Stimulated activated CD8-positive, alpha-beta memory T cell treated with anti-CD3 and anti-CD28 coated beads, Interleukin-15, amount 100 ng/mL, for 1 hour (primary cell): ENCODE results near the gene PRPF19.
A peak's percentile ranks its signal among the peaks of the same experiment; 100 is the strongest.
"Not testable (repeated sequence)": the region's sequence is repeated elsewhere in the genome, so short reads cannot be mapped to it uniquely, and the experiment has no call there.

Experiments used
- DNase-seq: peaks from one replicate; pipeline ENCODE4 v3.0.0-alpha.2; 2020; ENCODE audit warnings: low read depth

Gene PRPF19

DNA sequence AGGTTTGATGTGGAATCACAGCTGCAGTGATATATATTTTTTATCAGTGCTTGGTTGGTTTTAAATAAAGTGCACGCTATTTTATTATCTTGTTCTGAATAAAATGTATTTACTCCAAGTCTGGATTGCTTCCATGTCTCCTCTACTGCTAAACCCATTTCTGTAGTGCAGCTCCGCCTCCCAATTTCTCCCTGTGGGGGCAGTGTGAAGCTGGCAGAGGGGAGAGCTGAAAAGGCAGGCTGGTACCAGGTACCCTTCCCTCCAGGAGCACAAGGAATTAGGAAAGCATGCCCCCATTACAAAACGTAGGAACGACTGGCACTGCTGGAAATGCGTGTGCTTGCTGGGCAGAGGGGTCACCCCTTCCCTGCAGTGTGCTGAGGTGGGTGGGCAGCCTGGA, 16.9 kb upstream of the PRPF19 start:
- DNase-seq, result no peak

DNA sequence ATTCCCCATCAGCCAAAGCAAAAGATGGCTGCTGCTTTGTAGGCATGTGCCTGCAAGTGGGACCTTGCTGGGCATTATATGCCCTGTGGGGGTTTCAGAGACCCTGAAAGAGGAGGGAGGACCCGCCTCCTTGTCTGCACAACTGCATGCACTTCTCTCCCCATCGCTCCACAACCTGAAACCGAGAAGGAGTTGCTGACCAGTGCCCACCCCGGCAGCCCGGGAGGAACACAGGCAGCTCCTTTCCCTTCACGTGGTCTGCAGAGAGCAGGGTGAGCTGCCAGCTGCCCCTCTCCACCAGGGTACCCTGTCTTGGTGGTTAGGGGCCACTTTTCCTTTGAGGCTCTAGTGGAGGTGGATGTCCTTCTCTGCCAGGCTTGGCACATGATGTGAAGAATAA, 16.5 kb upstream of the PRPF19 start:
- DNase-seq, result no peak

DNA sequence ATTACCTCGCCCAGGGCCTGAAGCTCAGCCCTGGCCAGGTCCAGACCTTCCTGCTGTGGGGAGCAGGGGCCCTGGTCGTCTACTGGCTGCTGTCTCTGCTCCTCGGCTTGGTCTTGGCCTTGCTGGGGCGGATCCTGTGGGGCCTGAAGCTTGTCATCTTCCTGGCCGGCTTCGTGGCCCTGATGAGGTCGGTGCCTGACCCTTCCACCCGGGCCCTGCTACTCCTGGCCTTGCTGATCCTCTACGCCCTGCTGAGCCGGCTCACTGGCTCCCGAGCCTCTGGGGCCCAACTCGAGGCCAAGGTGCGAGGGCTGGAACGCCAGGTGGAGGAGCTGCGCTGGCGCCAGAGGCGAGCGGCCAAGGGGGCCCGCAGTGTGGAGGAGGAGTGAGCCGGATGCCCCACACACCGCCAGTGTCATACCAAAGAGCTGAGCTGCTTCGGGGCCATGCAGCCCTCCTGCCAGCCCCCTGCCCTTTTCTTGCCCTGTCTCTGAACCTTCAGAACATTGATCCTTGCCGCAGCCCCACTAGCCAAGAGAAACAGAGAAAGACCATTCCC, 15.5 kb upstream of the PRPF19 start:
- no peak for DNase-seq

GRCh38 chr11:60921259-60921658, 14.9 kb upstream of the PRPF19 start:
- no peak for DNase-seq

DNA sequence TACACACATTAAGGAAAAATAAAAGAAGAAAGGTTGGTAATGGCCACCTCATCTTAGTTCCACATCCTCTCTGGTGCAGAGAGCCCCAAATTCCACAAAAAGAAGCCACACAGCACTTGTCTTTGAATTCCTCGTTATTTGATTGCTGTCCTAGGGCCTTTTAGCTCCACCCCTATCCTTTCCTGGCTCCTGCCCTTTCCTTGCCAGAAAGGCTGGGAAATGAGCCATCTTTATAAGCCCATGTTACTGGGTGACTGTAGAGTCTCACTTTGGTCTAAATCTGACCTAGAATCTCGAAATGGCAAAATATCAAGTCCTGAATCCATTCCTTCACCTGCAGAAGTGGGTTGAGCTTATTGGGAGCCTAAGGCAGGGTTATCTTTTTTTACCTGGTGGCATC, 13.6 kb upstream of the PRPF19 start:
- no peak for DNase-seq

DNA sequence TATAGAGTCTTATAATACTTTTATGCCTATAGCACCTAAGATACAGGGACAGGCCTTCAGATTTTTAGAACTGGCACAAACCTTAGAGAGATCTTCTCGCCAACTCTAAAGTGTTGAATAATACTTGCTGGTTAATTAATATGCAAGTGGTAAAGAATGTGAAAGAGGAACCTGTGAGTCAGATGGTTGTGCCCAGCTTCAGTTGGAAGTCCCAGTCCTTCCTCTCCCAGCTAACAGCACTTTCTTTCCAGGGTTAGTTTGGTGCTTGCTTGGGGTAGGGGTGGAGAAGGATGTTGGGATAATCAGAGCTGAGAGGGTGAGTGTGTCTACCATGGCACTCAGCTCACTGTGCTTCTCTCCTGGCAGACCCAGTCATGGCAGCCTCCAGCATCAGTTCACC, 12.9 kb upstream of the PRPF19 start:
- DNase-seq, result no peak

DNA sequence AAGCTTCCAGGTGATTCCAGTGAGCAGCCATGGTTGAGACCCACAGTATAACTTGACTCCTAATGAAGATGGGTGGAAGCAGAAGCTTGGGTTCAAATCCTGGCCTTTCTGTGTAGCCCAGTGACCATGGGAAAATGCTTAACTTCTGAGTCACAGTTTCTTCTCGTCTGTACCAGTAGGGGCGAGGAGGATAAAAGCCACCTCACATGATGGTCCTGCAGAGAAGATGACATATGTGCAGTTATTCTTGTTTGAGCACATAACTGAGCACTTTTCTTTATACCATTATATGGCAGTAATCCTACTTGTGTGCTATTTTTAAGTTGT, 12.5 kb upstream of the PRPF19 start:
- DNase-seq, result no peak

DNA sequence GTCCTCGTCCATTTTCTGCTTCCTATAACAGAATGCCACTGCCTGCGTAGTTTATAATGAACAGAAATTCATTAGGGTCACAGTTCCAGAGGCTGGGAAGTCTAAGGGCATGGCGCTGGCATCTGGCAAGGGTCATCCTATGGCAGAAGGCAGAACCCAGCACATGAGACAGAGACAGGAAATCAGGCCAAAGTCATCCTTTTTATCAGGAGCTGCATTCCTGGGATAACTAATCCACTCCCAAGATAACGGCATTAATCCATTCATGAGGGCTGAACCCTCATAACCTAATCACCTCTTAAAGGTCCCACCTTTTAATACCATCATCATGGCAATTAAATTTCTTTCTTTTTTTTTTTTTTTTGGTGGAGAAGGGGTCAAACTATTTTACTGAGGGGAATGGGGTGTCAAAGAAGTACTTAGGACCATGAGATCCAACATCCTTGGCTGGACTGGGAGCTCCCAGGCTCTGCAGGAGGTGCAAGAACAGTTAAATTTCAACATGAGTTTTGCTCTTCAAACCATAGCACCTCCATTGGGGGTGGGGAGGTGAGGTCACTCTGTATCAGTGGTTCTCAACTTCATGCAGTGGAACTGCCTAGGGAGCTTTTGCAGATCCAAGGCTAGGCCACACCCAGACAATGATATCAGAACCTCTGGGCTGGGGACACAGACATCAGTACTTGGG, 12.0 kb upstream of the PRPF19 start:
- DNase-seq, result no peak

DNA sequence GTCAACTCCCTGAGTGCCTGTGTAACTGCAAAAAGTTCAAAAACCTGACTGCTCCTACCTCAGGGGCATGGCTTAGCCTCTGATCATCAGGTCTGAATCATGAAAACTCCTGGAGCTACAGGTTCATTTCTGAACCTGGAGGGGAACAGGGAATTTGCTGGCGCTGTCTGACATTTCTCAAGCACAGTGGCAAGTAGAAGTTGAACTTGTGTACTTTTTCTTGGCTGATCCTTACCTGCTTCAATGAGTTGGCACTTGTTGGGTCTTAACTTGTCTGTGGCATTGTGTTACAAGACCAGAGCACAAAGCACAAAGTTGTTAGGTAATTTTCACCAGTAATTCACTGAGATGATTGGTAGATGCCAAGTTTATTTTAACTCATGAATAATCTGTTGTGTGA, 10.9 kb upstream of the PRPF19 start:
- no peak for DNase-seq

GRCh38 chr11:60916669-60917206, 10.4 kb upstream of the PRPF19 start:
- no peak for DNase-seq

- DNase-seq, result peak; percentile 38
These were observed 9.0 kb upstream of the PRPF19 start for GRCh38 chr11:60915248-60915914.

GRCh38 chr11:60914633-60915247, 8.4 kb upstream of the PRPF19 start:
- DNase-seq, result no peak

- DNase-seq, result peak; percentile 77
These were observed 7.6 kb upstream of the PRPF19 start, which contains the start of gene TMEM109 for GRCh38 chr11:60913793-60914632. Gene TMEM109, plus strand, starts transcription at chr11:60914158. Its CDS starts 5,536 bp downstream, at chr11:60919694.

GRCh38 chr11:60912851-60913528, 6.6 kb upstream of the PRPF19 start:
- no peak for DNase-seq

- DNase-seq, result no peak
These were observed 6.0 kb upstream of the PRPF19 start for GRCh38 chr11:60912223-60912850.

GRCh38 chr11:60910711-60911380, 4.5 kb upstream of the PRPF19 start:
- no peak for DNase-seq

DNA sequence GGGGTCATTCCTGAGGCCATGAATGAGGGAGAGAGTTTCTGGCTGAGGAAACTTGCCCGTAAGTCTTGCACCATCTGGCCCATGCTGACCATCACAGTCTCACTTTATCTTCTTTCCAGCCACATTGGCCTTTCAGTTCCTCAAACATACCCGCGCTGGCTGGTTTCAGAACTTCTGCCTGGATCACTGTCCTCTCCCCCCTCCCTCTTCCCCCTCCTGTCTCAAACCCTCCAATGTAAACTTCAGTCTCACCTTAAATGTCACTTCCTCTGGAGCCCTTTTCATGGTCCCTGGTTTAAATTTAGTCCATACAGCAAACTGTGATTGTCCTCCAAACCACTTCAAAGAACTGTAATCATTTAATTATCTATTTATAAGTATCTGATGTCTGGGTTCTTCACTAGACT, 3.9 kb upstream of the PRPF19 start:
- no peak for DNase-seq

- DNase-seq, result not testable (repeated sequence)
These were observed 3.4 kb upstream of the PRPF19 start for GRCh38 chr11:60909680-60910280.

DNA sequence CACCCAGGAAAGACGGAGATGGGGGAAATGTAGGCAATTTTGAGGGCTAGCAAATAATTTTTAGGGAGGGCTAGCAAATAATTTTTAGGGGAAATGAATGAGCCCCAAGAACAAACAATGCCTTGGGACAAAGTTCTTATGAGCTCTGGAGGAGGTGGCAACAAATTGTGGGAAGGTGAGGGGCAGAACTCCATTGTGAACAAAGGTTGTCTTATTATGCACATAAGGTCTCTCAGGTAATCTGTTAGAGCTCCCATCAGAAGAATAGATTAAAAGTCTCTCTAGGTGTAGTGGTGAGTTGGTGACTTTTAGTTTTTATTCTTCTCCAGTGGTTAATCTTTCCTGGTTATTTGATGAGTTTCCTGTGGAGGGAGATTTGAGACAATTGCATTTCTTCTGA, 2.4 kb upstream of the PRPF19 start:
- no peak for DNase-seq

DNA sequence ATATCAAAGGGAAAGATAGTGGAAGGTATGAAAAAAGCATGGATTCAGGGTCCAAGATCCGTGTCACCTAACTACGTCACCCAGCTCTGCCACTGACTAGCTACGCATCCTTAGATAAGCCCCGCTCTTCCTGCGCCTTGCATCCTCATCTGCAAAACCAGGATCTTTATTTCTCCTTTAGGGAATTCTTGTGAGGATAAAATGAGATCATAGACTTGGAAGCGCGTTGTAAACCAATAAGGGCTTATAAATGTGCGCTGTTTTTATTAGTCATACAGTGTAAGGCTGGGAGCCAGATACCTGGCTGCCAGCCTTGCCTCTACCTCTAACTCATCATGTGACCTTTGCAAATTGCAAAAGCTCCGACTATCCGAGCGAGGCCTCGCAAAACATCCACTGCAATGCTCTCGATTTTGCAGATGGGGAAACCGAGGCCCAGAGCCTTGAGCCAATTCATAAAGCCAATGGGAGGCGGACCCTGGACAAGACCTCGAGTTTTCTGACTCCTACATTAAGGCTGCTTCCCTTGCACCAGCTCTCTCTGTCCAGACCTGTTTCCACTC, 753 bp downstream of the PRPF19 start:
- DNase-seq, result no peak
